ENCODE results near the gene CFL1.
"Not testable (repeated sequence)": the region's sequence is repeated elsewhere in the genome, so short reads cannot be mapped to it uniquely, and the experiment has no call there.

Gene CFL1

GRCh38 chr11:65856689-65857499 is 1.1 kb downstream of the CFL1 start:
- peak; percentile 88 for DNase-seq

- DNase-seq: no peak
These were observed 2.0 kb downstream of the CFL1 start for GRCh38 chr11:65855927-65856363.

- no peak for DNase-seq
These were observed 2.8 kb downstream of the CFL1 start for GRCh38 chr11:65854852-65855837.

GRCh38 chr11:65854161-65854592 is 3.8 kb downstream of the CFL1 start:
- no peak for DNase-seq

GRCh38 chr11:65853246-65853979 is 4.6 kb downstream of the CFL1 start:
- no peak for DNase-seq

- DNase-seq: no peak
These were observed 5.3 kb downstream of the CFL1 start for GRCh38 chr11:65852508-65853245.

GRCh38 chr11:65851811-65852507 is 6.0 kb downstream of the CFL1 start:
- DNase-seq: no peak

- no peak for DNase-seq
These were observed 6.8 kb downstream of the CFL1 start for GRCh38 chr11:65851083-65851579.

GRCh38 chr11:65850217-65851082 is 7.5 kb downstream of the CFL1 start:
- no peak for DNase-seq

GRCh38 chr11:65849771-65850216 is 8.2 kb downstream of the CFL1 start:
- no peak for DNase-seq

- no peak for DNase-seq
These were observed 8.6 kb downstream of the CFL1 start for GRCh38 chr11:65849366-65849765.

- not testable (repeated sequence) for DNase-seq
These were observed 9.3 kb downstream of the CFL1 start for GRCh38 chr11:65848693-65849092.

- DNase-seq: no peak
These were observed 10.2 kb downstream of the CFL1 start for GRCh38 chr11:65847746-65848145.

- no peak for DNase-seq
These were observed 13.6 kb downstream of the CFL1 start for GRCh38 chr11:65844231-65844872.

GRCh38 chr11:65843811-65844210 is 14.2 kb downstream of the CFL1 start:
- no peak for DNase-seq

- DNase-seq: no peak
These were observed 15.8 kb downstream of the CFL1 start for GRCh38 chr11:65842144-65842543.

- DNase-seq: no peak
These were observed 23.8 kb downstream of the CFL1 start for GRCh38 chr11:65834202-65834601.

- DNase-seq: peak; percentile 97
These were observed 24.5 kb downstream of the CFL1 start, which contains the start of gene SNX32 for GRCh38 chr11:65833297-65834030. TSS of gene SNX32 (plus strand) at chr11:65833963. CDS start at chr11:65834066, 103 bp downstream.

GRCh38 chr11:65832231-65832630 is 25.7 kb downstream of the CFL1 start:
- DNase-seq: not testable (repeated sequence)

Data from CD4-positive, alpha-beta T cell treated with Interleukin-6 for 4 hours (primary cell).